ENCODE data around the gene GORASP1. TPM values are rescaled to one million over a fixed set of nuclear protein-coding genes. Genes with fewer than 3 reads are reported as not detected.

The GORASP1 gene
- polyA plus RNA-seq, 1 donor (not counting 4 experiments of a cell fraction or from before 2014, with no cell fraction given) = 43.7 TPM

- H3K27me3 ChIP-seq (ENCODE audit: control insufficient read depth, extremely low read depth, insufficient read depth, low read length) = no peaks in the 10 kb centered on the region
- no peak for TF ChIP-seq EZH2 (IDR thresholded peaks at IDR 0.05; ENCODE audit: low read length)
- no peak for TF ChIP-seq CTCF (optimal IDR thresholded peaks at IDR 0.05 in 1 of 3, IDR thresholded peaks at IDR 0.05 in 1 of 3, conservative IDR thresholded peaks at IDR 0.05 in 1 of 3; ENCODE audit: extremely low read depth in 1 of 3, insufficient read depth in 2 of 3, low read length in 3 of 3)
- no peaks in the 10 kb centered on the region for H4K20me1 ChIP-seq (ENCODE audit: control insufficient read depth, extremely low read depth, insufficient read depth, low read length)
- no peak for FAIRE-seq
- no peak overlapping the region for H3K4me2 ChIP-seq (ENCODE audit: control insufficient read depth, extremely low read depth, insufficient read depth, low read depth, low read length)
- H3K9ac ChIP-seq (ENCODE audit: control insufficient read depth, extremely low read depth, insufficient read depth, low read length) = no peak overlapping the region
- no peak for DNase-seq (ENCODE audit: low read depth, low spot score)
- dilution Hi-C loops (cut with MboI; ENCODE audit: extremely low pct_ligation_motif_present, low sequenced_read_pairs) = no loop called here
- no peaks in the 10 kb centered on the region for H3K79me2 ChIP-seq (ENCODE audit: control insufficient read depth, insufficient read depth, low read length)
- no peak overlapping the region for H2AFZ ChIP-seq (ENCODE audit: control insufficient read depth, low read length)
- H3K36me3 ChIP-seq (ENCODE audit: control insufficient read depth in 2 of 2, extremely low read depth in 1 of 2, insufficient read depth in 2 of 2, low read length in 2 of 2) = no peaks in the 10 kb centered on the region
- H3K9me3 ChIP-seq (ENCODE audit: control insufficient read depth, low read depth, low read length) = no peaks in the 10 kb centered on the region
- no peak overlapping the region for H3K27ac ChIP-seq (ENCODE audit: control insufficient read depth, insufficient read depth, low read length)
- no peak overlapping the region for H3K4me3 ChIP-seq (ENCODE audit: control insufficient read depth in 2 of 3, extremely low read depth in 1 of 3, insufficient read depth in 2 of 3, low read depth in 1 of 3, low read length in 3 of 3)
- H3K9me1 ChIP-seq (ENCODE audit: control insufficient read depth, extremely low read depth, insufficient read depth, low read length) = no peaks in the 10 kb centered on the region
- no peaks in the 10 kb centered on the region for H3K4me1 ChIP-seq (ENCODE audit: control insufficient read depth, extremely low read depth, insufficient read depth, low read length)
Observed at GRCh38 chr3:39115870-39116269, 8.4 kb upstream of the GORASP1 start.

GRCh38 chr3:39114456-39114855 lies 7.0 kb upstream of the GORASP1 start:
- DNase-seq (ENCODE audit: low read depth, low spot score) = no peak
- Histone ChIP-seq H3K79me2 (ENCODE audit: control insufficient read depth, insufficient read depth, low read length) (no peaks in the 10 kb centered on the region), H3K4me3 (ENCODE audit: control insufficient read depth in 2 of 3, extremely low read depth in 1 of 3, insufficient read depth in 2 of 3, low read depth in 1 of 3, low read length in 3 of 3) (no peak overlapping the region), H3K36me3 (ENCODE audit: control insufficient read depth in 2 of 2, extremely low read depth in 1 of 2, insufficient read depth in 2 of 2, low read length in 2 of 2) (peaks cover 0 to 2% of the 10 kb centered on the region in 2 experiments), H4K20me1 (ENCODE audit: control insufficient read depth, extremely low read depth, insufficient read depth, low read length) (no peaks in the 10 kb centered on the region), H2AFZ (ENCODE audit: control insufficient read depth, low read length) (no peak overlapping the region), H3K9me1 (ENCODE audit: control insufficient read depth, extremely low read depth, insufficient read depth, low read length) (no peaks in the 10 kb centered on the region), H3K9ac (ENCODE audit: control insufficient read depth, extremely low read depth, insufficient read depth, low read length) (no peak overlapping the region), H3K27ac (ENCODE audit: control insufficient read depth, insufficient read depth, low read length) (no peak overlapping the region), H3K4me2 (ENCODE audit: control insufficient read depth, extremely low read depth, insufficient read depth, low read depth, low read length) (no peak overlapping the region), H3K27me3 (ENCODE audit: control insufficient read depth, extremely low read depth, insufficient read depth, low read length) (no peaks in the 10 kb centered on the region), H3K4me1 (ENCODE audit: control insufficient read depth, extremely low read depth, insufficient read depth, low read length) (no peaks in the 10 kb centered on the region), H3K9me3 (ENCODE audit: control insufficient read depth, low read depth, low read length) (no peaks in the 10 kb centered on the region)
- TF ChIP-seq EZH2 (IDR thresholded peaks at IDR 0.05; ENCODE audit: low read length) (no peak), CTCF (optimal IDR thresholded peaks at IDR 0.05 in 1 of 3, IDR thresholded peaks at IDR 0.05 in 1 of 3, conservative IDR thresholded peaks at IDR 0.05 in 1 of 3; ENCODE audit: extremely low read depth in 1 of 3, insufficient read depth in 2 of 3, low read length in 3 of 3) (no peak)
- dilution Hi-C loops (cut with MboI; ENCODE audit: extremely low pct_ligation_motif_present, low sequenced_read_pairs) = no loop called here
- no peak for FAIRE-seq

Data from keratinocyte (primary cell).